Esophagus muscularis mucosa (tissue), 4 donors: ENCODE results near the gene CLTC.

ENCODE experiments used
- EP300 ChIP-seq: sonication (generic); formaldehyde crosslinking; IDR thresholded peaks from one replicate; pipeline ENCODE4 v1.6.1; 2017; ENCODE audit warnings: antibody characterized with exemption
- POLR2A ChIP-seq: fragments of 450-650 bp; IDR thresholded peaks from one replicate; pipeline ENCODE4 v1.6.1; 2017; ENCODE audit warnings: antibody characterized with exemption, moderate library complexity, mild to moderate bottlenecking, low read depth
- POLR2AphosphoS5 ChIP-seq, 2 donors: sonication (generic); formaldehyde crosslinking; IDR thresholded peaks; one replicate each; pipeline ENCODE4 v1.6.1; 2017; ENCODE audit warnings: antibody characterized with exemption in 2 of 2
- TF ChIP-seq, protein P1 (sequence below), 3 experiments: fragments of 200-600 bp in 2 of 3; fragments of 450-650 bp in 1 of 3; sonication (generic) in 2 of 3; IDR thresholded peaks; one replicate each; pipeline ENCODE4 v1.5.1; 2017 to 2019; ENCODE audit warnings: antibody characterized with exemption in 3 of 3, mild to moderate bottlenecking in 2 of 3, moderate library complexity in 1 of 3

DNA sequence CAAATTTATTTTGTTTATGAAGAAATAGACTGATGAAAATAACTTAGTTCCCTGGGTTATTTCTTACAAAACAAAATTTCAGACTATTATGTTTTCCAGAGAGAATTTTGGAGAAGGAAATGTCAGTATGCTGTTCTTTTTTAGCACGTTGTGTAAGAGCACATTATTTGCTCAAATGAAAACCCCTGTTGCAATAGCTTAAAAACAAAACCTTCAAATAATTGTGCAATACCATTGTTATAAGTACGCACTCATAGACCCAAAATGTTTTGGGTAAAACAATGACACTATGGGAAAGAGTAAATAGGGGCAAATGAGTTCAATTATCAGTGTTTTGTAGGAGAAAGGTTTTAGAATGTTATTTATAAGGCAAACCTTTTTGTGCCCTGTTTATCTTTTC, 106.0 kb downstream of the CLTC start:
- peak in 1 of 2 donors; percentile 37 for TF ChIP-seq POLR2AphosphoS5 (IDR thresholded peaks at IDR 0.05)
- TF ChIP-seq, protein P1, sequence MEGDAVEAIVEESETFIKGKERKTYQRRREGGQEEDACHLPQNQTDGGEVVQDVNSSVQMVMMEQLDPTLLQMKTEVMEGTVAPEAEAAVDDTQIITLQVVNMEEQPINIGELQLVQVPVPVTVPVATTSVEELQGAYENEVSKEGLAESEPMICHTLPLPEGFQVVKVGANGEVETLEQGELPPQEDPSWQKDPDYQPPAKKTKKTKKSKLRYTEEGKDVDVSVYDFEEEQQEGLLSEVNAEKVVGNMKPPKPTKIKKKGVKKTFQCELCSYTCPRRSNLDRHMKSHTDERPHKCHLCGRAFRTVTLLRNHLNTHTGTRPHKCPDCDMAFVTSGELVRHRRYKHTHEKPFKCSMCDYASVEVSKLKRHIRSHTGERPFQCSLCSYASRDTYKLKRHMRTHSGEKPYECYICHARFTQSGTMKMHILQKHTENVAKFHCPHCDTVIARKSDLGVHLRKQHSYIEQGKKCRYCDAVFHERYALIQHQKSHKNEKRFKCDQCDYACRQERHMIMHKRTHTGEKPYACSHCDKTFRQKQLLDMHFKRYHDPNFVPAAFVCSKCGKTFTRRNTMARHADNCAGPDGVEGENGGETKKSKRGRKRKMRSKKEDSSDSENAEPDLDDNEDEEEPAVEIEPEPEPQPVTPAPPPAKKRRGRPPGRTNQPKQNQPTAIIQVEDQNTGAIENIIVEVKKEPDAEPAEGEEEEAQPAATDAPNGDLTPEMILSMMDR (IDR thresholded peaks at IDR 0.05): no peak
- no peak for TF ChIP-seq EP300
- TF ChIP-seq POLR2A: no peak
